GM19351 (cell line): ENCODE data around the gene SFT2D2.

ENCODE experiments used
- ATAC-seq: cut with Tn5 transposase; IDR thresholded peaks from one replicate; pipeline ENCODE4 v1.9.1; 2021; ENCODE audit warnings: mild to moderate bottlenecking, moderate library complexity; ENCODE audit not compliant: unreplicated experiment

Gene SFT2D2

DNA sequence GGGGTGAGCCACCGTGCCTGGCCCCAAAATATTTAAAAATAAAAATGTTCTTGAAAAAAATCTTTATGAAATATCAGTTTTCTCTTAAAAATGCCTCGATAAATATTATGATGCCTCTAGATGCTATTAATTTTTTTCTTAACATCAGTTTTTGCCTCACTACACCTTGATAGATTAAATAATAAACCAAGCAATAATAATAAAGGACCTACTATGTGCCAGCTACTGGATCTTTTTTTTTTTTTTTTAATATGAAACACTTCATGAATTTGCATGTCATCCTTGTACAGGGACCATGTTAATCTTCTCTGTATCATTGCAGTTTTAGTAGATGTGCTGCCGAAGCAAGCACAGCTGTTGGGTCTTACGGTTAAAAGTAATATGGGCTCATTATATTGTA, 37.3 kb downstream of the SFT2D2 start:
- no peak for ATAC-seq

DNA sequence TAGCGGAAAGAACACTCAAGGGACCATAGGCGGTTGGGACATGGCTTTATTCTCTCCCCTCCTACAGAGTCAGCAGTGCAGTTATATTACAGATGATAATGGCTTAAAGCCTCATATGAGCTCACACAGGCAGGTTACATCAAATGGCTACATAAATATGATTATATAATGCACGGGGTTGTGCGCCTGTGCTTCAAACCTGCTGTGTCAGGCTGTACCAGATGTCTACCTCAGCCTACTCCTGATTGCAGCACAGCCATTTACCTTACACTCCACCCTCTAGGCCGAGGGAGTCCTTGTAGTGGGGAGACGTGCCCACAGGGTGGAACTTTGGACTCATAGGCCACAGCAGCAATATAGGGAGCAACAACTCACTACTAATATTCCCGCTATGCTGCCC, 38.5 kb downstream of the SFT2D2 start:
- ATAC-seq, result no peak

DNA sequence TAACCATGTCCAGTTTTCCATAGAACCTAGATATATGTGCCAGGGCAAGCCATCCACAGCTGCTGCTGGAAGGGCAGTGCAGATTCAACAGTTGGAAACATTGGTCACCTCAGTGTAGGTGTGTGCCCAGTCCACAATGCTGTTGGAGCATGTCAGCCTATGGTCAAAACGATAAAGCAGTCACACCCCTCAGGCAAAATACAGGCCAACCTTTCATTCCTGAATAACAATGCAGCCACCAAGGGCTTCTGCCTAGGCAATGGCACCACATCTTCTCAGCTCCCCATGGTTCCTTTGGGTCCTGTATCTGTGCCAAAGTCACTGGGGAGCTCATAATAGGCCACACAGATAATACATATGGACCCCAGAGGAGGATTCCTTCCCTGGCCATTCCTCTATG, 39.8 kb downstream of the SFT2D2 start:
- ATAC-seq, result no peak

DNA sequence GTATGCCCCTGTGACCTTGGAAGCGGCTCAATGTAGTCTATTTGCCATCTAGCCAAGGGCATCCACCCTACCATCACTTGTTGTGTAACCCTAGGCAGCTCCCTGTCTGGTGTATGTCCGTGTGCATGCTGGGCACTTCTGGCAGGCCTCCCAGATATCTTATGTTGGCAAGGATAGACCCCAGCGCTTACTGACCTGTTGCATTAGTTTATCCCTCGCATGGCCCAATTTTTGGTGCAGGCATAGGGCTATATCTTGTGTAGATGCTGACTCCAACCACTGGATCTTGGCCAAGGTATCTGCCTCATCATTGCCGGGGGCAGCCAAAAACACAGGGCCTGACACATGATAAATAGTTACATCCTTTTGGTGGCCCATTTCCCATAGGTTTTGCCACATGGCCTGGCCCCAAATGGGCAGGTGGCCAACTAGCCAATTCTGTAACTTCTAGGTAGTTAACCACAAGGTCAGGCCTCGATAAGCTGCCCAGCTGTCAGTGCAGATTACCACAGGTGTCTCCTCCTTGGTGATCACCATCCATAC, 40.9 kb downstream of the SFT2D2 start:
- no peak for ATAC-seq

DNA sequence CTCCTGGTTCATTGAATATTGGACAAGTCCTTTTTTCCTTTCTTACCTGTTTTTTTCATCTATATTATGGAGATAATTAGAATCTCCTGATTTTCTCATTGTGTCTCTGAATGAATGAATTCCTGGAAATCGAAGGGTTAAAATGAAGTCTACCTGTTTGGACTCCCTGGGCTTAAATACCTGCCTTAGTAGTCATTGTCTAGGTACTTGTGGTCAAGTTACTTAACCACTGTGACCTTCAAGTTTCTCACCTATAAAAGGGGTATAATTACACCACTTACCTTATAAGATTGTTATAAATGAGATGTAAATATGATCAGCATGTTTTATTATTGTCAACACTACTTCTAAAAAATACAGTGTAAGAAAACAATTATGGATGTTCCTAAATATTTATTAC, 45.8 kb downstream of the SFT2D2 start:
- ATAC-seq, result no peak

DNA sequence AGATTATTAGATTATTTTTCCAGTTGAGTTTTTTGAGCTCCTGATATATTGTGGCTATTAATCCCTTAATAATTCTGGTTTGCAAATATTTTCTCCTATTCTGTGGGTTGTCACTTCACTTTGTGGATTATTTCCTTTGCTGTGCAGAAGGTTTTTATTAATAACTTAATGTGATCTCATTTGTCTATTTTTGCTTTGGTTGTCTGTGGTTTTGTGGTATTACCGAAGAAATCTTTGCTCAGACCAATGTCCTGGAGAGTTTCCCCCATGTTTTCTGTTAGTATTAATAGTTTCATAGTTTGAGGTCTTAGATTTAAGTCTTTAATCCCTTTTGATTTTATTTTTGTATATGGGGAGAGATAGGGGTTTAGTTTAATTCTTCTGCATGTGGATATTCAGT, 47.8 kb downstream of the SFT2D2 start:
- no peak for ATAC-seq

DNA sequence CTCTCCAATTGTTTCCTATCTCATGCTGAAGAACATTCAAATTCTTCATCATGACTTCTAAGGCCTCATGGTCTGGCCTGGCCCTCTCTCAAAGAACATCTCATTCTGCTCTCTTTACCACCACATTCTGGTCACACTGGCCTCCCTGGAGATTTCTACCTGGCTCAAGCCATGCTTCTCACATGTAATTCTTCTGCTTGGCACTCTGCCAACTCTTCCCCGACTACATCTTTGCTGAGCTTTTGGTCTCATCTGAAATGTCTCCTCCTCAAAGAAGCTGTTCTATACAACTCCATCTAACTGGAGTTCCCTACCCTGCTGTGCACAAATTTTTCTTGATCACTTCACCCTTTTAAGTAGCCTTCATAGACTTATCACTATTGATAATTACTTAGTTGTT, 53.4 kb downstream of the SFT2D2 start:
- ATAC-seq, result no peak

DNA sequence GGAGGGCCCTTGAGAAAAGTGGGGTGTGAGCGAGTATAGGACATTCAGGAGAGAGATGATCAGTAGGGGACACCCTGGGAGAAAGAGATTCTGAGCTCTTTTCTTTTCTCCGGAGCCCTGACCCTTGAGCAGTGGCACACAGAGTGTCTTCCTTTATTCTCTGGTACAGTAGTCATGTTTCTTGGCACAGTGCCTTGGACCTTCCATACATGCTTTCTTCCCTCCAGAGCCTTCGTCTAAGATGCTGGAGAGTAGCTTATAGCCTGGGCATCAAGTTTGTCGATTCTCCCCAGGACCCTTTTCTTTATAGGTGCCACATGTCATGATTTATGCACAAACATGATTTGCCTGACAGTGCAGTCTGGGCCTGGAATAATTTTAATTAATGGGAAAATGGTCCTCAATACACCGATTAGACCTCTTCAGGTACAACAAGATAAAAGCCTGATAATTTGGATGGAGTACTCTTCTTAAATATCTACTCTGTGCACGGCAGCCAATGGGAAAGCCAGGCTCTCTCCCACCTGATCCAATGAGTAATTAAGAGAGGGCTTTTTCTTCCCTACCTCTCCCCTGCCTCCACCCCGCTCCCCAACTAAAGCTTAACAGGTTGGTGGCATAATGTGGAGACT, 54.6 kb downstream of the SFT2D2 start, which contains the start of gene TBX19:
TBX19 (plus strand) TSS at position 582 of the 632 bp plus-strand sequence. CDS start 214 bp downstream, outside the sequence.
- no peak for ATAC-seq

DNA sequence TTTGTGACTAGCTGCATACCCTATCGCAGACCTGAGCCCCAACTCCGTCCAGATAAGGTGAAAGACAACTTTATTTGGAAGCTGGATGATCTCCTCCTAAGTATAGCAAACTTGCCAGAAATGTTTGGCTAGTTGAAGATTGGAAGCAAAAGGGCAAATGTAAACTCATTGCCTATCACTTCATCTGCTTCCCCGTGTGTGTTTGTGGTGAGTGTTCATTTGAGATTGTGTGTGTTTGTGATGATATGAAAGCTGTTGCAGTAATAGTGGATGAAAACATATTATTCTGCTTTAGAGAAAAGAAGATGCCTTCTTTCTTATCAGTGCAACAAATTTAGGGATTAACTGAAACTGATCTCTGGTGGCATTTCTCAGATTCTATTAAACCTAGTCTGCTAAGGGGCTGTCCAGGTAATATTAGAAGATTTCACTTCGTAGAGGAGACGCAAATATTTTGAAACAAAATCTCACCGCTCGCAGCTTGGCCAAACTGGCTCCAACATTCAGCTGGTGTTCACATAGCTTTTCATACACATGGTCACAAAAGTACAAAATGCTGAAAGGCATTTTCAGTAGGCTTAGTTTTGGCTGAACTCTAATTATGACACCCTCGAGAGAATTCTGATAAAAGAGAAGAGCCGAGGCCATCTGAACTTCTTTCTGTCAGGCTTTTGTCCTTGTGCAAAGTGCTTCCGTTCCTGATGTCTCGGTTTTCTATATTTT, 56.0 kb downstream of the SFT2D2 start:
- no peak for ATAC-seq

DNA sequence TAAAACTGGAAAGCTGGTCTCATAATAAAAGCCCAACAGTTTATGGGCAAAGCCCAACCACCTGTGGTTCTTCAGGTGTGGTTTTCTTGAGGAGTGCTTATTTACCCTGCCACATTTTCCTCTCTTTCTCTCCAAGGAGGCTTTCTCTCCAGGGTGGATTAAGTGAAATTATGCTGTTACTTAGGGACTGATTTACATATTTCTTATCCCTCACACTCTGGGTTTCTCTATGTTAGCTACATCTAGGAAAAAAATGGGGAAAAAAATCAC, 59.7 kb downstream of the SFT2D2 start:
- ATAC-seq, result no peak

DNA sequence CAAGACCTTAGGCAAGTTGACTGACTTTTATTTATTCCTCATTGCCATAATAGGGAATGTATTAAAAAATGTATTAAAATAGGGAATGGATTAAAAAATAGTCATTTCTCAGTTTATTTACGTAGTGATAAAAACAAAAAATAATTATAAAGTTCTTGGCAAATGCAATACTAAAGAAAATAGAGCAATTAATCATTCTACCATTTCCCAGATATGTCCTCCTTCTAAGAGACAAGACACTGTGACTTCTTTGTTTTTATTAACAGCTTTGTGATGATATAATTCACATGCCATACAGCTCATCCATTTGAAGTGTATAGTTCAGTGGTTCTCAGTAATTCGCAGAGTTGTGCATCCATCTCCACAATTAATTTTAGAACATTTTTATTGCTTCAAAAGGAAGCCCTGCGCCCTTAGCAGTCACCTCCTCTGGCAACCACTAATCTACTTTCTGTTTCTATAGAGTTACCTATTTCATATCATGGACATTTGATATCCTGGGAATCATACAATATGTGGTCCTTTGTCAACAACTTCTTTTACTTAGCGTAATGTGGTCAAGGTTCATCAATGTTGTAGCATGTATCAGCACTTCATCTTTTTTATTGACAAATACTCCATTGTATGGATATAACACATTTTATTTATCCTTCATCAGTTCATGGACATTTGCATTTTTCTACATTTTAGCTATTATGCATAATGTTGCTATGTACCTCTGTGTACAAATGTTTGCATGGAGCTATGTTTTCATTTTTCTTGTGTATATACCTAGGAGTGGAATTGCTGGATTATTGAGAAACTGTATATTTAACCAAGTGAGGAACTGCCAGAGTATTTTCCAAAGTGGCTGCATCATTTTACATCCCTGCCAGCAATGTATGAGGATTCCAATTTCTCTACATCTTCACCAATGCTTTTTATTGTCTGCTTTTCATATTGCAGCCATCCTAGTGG, 60.4 kb downstream of the SFT2D2 start:
- ATAC-seq, result no peak

DNA sequence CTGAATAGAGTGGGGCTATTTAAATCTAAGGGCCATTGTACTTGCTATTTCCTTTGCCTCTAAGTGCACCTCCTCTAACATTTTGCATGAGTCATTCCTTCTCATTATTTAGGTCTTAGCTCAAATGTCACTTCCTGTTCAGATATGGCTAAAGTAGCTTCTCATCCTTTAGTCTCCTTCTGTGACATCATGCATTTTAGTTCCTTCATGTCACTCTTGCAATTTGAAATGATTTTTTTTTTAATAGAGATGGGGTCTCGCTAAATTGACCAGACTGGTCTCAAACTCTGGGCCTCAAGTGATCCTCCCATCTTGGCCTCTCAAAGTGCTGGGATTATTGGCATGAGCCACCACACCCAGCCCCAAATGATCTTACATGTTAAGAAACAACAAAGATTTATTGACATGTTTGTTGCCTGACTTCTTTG, 61.4 kb downstream of the SFT2D2 start:
- peak; percentile 53 for ATAC-seq

DNA sequence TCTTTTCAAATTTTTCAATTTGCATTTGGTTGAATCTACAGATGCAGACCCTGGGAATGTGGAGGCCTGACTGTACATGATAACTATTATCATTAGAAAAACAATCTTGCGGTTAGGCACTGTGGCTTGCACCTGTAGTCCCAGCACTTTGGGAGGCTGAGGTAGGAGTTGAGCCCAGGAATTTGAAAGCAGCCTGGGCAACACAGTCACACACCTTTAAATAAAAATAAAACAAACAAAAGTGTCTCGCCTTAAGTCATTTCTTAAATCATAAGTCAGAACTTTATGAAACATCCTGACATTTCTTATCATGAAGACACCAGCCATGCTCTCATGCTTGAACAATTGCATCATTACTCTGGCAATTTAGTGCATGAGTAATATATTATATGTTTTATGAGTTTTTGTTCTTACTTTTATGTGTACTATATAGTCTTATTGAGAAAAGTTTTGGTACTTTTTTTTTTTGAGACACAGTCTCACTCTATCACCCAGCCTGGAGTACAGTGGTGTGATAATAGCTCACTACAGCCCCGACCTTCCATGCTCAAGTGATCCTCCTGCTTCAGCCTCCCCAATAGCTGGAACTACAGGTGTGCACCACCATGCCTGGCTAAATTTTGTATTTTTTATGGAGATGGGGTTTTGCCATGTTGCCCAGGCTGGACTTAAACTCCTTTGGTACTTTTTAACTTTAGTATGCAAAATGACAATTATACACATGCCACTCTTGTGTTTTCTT, 62.7 kb downstream of the SFT2D2 start:
- no peak for ATAC-seq

DNA sequence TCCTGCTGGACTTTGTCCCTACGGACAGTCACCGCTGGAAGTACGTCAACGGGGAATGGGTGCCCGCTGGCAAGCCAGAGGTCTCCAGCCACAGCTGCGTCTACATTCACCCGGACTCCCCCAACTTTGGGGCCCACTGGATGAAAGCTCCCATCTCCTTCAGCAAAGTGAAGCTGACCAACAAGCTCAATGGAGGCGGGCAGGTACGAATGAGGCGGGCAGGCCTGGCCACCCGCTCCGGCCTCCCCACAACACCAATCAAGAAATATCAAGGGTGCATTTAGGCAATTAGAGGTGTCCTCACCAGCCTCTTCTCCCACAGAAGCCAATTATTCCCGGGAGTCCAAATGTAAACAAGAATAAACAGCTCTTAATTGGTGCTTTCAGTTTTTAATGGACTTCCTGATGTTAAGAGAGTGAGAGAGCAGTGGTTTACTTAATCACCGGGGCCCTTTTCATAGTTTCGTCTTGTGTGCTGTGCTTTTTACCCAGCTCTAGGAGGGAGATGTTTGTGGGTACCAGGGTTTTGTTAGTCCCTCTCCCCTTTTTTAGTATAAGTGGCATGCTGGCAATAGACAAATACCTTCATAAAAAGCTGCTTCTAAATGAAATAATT, 65.5 kb downstream of the SFT2D2 start:
- ATAC-seq, result no peak

DNA sequence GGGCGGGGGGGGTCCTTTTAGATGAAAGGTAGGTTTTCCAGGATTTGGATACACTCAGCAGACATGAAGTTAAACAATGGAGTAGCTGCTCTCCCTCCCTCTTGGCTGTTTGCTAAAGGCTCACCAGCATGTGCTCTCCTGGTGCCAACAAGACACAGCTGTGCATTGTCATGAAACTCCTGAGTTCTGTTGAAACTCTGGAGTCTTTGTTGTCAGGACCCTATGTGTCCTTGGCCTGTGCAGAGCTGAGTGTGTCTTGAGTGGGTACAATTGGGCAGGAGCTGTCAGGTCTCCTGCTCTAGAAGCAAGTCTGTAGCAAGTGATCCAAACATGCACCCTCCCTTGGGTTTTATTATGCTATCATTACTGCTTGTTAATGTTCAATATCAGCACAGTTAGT, 67.6 kb downstream of the SFT2D2 start:
- no peak for ATAC-seq

DNA sequence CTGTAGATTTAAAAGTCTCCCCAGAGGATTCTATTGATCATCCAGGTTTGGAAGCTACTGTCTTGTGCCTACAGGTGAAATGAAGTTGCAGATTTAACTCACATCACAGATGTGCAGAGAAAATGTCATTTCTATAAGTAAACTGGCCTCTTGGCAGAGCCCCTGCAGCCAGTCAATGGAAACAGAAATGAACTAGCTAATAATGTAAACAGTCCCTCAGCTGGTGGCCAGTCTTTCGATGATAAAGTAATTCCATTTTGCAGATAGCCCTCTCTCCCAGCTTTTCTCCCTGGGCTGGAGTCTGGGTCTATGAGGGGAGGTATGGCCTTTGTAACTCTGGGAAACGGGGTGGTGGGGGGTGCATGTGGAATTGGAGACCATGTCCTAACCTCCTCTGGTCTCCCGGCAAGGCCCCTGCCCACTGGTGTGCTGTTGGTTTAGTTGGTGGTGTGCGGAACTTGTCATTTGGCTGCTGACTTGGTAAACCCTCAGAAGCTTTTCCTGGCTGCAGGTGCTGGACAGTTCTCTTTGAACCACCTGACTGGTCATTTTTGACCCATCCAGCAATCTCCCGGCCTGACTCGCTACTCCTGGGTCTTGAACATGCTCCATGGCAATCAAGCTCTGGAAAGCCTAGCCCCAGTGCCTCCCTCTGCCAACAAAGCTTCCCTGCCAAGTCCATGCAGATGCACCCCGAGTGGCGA, 69.8 kb downstream of the SFT2D2 start:
- ATAC-seq, result no peak

DNA sequence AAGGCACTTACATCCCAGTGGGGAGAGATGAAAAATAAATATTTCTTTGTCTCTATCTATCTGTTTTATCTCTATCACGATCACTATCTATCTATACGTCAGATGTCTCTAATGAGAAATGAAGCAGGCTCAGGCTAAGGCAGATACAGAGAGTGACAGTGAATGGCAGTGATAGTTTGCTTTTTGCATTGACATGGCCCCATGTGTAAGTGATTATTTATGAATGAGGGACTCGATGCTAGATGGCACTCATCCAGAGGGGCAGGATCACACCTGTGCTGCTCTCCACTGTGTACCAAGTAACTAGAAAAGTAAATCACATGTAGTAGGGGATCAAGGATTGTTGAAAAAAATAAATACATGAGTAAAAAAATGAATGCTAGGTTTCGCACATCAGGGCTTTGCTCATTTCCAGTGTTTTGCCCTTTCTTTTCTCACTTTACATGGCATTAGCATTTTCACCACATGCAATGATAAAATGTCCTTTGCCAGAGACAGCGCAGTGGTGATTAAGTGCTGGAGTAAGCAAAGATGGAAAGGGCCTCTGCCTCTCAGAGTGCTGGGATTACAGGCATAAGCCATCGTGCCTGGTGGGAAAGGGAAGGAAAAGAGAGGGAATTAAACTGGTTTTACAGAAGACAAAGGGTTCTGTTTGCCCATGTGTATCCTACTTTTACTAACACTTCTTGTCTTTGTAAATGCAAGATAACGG, 71.4 kb downstream of the SFT2D2 start:
- ATAC-seq, result no peak

DNA sequence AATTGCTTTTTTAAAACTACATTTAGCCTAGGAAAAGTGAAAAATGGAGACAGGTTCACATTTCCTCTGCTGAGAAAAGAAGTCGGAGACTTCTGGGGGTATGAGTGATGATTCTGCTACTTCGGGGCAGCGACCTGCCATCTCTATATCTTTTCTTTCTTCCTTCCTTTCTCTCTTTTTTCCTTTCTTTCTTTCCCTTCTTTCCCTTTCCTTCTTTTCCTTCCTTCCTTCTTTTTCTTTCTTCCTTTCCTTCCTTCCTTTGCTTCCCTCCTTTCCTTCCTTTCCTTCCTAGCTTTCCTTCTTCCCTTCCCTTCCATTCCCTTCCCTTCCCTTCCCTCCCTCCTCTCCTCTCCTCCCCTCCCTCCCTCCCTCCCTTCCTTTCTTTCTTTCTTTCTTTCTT, 72.6 kb downstream of the SFT2D2 start:
- ATAC-seq, result no peak

DNA sequence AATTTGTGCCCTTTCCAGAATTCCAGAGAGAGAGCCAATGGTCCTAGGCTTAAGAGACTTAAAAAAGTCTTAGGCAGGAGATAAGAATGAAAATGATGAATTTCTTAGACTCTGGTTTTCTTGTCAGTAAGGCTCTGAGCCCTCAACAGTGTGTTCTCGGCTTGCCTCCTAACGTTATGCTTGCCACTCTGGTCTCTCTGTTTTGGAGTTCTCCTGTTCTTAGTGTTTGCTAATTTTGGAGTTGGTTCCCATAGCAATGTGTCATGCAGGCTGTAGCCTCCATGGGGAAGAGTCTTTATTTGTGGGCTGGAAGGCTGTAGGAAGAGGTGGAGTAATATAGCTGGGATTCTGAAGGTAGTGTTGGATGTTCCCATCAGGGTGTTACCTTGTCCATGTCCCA, 74.8 kb downstream of the SFT2D2 start:
- ATAC-seq, result no peak
